Stimulated activated CD4-positive, alpha-beta T cell treated with anti-CD3 and anti-CD28 coated beads, Interleukin-1b, Interleukin-23, amount 100 ng/mL, for 1 hour (primary cell): ENCODE data around the gene RO60.
A peak's percentile ranks its signal among the peaks of the same experiment; 100 is the strongest.

ENCODE experiments used
- DNase-seq, 2 donors: peaks; one replicate each; pipeline ENCODE4 v3.0.0-alpha.2; 2020; ENCODE audit warnings: low read depth in 2 of 2

Gene RO60

DNA sequence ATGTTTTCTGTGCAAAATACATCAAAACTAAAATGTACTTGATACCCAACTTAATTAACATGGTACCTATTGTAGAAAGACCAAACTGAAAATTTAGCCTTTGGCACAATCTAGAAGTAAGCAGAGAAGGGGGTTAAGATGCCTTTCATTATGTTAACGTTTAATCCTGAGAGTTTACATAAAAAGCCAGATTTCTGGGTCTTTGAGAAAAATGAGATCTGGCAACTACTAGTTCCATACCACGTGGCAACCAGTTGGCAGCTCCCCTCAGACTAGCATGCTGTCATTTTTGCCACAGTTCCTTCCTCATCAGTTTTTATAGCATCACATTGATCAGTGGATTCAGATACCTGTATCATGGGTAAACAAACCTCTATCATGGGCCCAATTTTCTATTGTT, 1.5 kb downstream of the RO60 start:
- no peak for DNase-seq

- DNase-seq = no peak
Measured at GRCh38 chr1:193062698-193063463, 3.5 kb downstream of the RO60 start.

DNA sequence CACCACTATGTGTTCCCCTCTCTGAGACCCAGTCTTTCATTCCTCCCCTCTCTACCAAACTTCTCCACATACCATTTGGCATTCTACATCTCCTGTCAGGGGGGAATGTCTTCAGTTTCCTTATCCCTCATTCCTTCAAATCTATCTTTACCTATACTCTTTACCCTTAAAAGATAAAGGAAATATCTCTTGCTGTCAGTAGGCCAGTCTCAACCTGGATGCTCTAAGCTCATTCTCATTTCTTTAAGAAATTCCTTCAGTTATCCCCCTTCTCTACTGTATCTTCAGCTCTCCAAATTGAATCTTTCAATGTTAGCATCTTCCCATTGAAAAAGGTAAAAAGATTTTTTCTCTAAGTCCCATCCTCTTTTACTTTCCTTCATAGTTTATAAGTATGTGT, 6.5 kb downstream of the RO60 start:
- no peak for DNase-seq

GRCh38 chr1:193066606-193067005, 7.2 kb downstream of the RO60 start:
- no peak for DNase-seq

DNA sequence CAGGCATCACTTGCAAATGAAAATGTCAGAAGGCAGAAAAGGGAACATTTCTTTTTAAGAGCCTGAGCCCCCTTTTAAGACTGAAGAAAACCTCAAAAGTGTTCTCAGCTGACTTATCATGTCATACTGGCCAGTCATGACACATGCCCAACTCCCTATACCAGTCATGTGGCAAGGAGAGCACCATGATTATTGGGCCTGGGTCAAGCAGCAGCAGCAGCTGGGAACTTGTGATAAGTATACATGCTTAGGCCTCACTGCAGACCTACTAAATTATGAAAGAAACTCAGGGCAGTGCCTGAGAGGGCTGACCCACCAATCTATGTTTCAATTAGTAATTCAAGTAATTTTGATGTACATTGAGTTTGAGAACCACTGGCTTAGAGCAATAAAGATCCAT, 8.6 kb downstream of the RO60 start:
- no peak for DNase-seq

DNA sequence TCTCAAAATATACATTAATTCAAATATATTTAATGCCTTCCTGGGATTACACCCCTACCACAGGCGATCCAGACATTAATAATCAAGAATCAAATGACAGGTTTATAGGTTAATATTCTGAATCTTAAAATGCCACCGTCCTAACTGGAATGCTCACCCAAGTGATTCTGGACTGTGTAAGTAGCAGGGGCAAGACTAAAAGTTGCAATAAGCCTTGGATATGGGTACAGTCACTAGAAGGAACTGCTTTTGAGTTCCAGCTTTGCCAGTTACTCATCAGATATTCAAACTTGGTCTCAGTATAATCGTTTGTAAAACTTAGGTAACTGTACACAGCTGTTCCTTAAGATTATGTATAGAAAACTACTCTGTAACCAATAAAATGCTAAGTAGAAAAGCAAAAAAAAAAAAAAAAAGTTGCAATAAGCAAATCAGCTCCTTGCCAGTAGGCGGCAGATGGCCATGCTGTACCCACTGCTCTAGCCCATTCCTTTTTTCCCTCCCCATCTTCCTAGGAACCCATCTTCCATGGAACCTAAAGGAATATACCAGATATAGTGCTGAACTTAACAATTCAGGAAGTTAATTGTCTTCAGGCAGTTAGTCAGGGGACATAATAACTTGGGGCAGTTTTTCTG, 10.5 kb downstream of the RO60 start:
- no peak for DNase-seq

DNA sequence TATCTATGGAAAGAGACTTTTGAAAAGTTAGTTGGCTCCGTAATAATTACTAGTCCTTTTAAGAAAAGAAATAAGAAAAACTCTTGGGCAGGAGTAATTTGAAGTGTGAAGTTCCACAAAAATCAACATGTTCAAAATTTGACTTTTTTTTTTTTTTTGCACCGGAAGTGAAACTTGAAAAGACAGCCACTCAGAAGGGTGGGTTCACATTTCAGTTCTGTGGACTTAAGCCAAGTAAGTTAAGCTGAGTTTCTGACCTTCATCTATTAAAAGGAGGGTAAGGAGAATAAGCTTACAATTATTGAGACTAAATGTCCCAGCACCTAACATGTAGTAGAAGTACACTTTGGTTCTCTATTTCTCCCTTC, 11.0 kb downstream of the RO60 start:
- DNase-seq = no peak

GRCh38 chr1:193070942-193071341, 11.5 kb downstream of the RO60 start:
- DNase-seq = no peak

DNA sequence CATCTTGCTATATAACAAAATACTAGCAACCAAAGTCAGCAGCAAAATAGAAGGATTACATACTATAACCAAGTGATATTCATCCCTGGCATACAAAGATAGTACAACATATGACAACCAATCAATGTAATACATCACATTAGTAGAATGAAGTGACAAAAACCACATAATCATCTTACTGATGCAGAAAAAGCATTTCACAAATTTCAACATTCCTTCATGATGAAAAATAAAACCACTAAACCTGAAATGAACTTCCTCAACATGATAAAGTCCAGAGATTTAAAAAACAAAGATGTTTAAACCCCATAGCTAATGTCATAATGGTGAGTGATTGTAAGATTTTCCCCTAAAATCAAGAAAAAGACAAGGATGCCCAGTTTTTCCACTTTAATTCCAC, 18.6 kb downstream of the RO60 start:
- DNase-seq = no peak

- no peak for DNase-seq
Measured at GRCh38 chr1:193079187-193079586, 19.8 kb downstream of the RO60 start.

DNA sequence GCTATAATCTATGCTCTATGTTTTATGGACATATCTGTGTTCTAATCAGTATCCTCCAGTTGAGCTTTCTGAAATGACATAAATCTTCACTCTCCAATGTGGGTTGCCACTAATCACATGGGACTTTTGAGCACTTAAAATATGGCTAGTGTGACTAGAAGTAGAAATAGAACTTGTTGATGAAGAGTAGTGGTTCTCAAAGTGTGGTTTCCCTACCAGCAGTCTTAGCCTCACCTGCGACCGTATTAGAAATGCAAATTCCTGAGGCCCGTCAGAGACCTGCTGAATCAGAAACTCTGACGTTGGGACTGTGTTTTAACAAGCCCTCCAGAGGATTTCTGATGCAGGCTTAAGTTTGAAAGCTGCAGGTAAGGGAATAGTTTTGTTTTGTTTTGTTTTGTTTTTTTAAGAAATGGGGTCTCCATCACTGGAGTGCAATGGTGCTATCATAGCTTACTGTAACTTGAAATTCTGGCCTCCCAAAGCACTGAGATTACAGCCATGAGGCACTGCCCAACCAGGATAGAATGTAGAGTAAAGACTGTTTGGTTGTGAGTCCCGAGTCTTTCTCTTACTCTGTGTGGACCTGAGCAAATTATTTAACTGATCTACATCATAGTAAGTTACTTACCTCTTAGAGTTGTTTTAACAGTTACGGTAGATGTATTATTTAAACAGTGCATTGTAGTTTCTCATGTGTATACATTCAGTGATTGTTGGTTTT, 24.1 kb downstream of the RO60 start:
- no peak for DNase-seq

DNA sequence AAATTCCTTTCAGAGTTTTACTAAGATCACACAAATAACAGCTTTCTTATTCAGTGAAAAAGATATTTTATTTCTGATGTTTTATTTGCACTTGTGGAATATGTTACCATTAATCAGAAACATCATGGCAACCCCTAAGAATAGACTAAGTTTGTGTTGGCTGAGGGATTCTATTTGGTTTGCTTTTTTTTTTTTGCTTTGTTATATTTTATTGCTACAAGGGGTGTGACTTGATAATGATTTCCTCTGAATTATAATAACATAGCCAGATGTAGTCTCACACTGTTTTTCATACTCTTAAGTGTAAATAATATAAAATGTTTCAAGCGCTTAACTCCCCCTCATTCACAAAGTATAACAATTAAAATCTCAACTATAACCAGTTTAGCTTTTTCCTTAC, 25.9 kb downstream of the RO60 start:
- no peak for DNase-seq

DNA sequence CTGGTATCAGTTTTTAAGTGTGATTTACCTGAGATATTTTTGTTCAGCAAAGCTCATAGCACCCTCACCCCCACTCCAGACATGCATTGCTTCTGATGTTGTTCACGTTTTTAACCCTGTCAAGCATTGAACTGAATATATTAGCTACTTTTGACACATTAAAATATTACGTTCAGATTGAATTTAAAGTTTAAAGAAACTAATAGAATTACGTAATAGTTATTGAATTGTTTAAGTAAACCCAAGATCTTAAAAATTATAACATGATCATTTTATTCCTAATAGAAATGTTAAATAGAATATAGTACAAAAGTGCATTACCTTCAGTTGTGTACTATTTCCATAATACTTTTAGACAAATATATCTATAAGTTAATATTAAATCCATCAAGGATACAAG, 26.9 kb downstream of the RO60 start:
- no peak for DNase-seq

DNA sequence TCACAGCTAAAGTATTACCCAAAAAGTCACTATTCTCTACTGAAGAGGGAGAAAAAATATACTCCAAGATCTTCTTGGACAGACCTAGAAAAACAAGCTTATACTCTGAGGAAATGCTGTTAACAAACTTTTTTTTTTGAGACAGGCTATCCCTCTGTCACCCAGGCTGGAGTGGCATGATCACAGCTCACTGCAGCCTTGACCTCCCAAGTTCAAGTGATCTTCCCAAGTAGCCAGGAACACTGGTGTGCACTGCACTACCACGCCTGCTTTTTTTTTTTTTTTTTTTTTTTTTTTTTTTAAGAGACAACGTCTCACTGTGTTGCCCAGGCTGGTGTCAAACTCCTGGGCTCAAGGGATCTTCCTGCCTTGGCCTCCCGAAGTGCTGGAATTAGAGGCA, 28.5 kb downstream of the RO60 start:
- no peak for DNase-seq

DNA sequence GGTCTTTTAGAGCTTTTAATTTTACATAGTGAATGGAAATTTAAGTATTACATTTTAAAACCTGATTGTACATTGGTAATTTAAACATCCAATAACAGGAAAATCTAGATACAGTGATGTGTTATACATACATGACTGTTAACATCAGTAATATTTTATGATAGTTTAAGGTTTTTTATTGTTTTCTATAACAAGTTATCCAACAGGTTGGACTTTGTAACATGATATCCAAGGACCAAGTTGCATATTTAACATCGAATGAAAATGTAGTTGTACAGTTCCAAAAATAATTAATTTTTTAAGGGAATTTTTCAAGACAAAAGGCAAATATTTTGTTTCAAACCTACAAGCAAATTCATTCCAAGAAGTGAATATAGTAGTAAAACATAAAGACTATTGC, 31.5 kb downstream of the RO60 start:
- DNase-seq = no peak

GRCh38 chr1:193094112-193094511, 34.7 kb downstream of the RO60 start:
- DNase-seq = no peak

GRCh38 chr1:193102662-193103061, 43.2 kb downstream of the RO60 start:
- no peak for DNase-seq

DNA sequence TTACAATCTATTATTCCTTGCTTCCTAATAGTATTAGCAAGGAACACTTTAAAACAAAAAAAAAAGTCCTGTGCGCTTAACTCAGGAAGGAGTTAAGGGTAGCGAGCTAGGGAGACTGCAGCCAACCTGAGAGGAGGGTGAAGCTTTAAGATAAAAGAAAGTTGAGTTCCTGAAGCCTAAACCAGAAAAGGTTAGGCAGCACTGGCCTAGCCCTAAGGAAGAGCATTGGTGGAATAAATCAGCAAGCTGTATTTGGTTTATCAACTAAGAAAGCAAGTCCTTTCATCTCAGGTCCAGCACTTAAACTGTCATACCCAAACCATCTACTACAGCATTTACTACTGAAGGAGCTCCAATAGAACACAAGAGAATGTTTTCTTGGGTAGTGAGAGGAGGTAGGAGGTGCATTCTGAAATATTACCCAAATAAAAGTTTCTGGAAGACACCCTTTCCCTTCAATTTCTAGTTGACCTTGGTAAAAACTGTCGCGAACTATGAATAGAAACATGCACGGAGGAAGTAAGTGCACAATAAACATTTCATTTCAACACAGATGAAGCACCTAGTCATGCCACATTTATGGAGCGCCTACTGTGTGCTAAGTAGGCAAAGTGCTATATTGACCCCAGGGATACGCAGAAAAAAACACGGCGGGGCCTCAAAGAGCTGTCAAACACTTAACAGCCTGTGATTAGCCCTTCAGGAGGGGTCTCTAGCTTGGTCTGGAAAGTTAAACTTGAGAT, 44.5 kb downstream of the RO60 start:
- DNase-seq = no peak

DNA sequence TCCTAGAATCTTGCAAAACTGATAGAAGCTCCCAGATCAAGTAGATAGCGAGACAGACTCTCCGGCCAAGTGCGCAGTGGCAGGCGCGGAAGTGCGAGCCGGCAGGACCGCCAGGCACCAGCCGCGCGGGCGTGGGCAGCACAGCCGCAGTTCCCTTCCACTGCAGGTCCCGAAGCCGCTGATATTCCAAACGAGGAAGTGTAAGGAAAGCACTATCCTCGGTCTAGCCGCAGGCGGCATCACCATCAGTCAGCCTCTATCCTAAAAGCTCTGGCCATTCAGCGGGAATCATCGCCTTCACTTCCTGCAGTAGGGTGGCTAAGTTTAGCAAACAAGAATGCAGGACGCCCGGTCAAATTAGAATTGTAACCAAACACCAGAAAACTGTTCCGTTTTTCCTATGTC, 45.1 kb downstream of the RO60 start:
- DNase-seq = no peak

DNA sequence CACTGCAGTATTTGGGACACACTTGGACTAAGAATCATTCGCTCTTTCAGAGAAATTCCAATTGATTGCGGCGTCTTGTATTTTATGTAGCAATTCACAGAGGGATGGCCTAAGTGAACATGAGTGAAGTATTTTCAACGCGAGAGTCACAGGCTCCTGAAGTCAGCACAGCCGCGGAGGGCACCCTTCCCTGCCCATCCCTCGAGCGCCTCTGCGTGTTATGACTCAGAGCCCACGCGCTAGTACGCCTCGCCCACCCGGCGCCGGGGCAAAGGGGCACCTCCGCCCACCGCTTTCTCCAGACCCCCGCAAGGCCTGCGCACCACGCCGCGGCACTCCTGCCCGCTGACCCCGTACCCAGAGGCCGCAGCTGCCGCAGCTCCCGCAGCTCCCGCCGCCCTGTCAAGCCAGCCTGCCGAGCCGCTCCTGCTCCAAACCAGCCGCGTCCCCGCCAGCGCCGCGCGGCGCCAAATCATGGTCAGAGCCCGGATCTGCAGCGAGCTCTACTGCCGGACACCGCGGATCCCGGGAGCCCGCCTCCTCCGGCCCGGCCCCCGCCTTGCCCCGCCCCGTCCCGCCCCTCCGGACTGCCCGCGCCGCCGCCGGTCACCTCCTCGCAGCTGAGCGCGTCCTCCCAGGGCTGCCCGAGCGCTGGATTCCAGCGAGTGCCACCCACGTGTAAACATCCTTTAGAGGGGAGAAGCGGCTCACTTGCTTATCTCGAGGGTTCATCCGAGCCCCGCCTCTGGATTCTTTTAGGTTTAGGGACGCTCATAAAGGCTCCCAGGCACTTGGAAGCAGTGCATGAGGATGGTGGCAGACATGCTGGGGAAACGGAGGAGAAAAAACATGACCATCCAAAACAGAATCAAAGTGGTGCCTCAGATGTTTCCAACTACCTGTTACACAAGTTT, 45.8 kb downstream of the RO60 start, which contains the start of gene GLRX2:
Gene GLRX2 (minus strand): TSS at position 508 of the 914 bp plus-strand sequence. CDS start 32 bp downstream, at position 476.
- DNase-seq = peak in 1 of 2 donors; percentile 28

- no peak for DNase-seq
Measured at GRCh38 chr1:193105821-193106177, 46.4 kb downstream of the RO60 start.
